Prostate gland (tissue), 2 donors: ENCODE measurements around the gene RGSL1.

Experiments used
- CTCF ChIP-seq, 4 experiments: fragments of 200-600 bp in 2 of 4; fragments of 450-650 bp in 2 of 4; sonication (generic) in 2 of 4; IDR thresholded peaks; 1 replicate in 3 of 4; 2 replicates in 1 of 4; pipeline ENCODE4 v1.5.1; 2016 to 2019; ENCODE audit warnings: antibody characterized with exemption in 4 of 4, mild to moderate bottlenecking in 2 of 4, moderate library complexity in 2 of 4
- POLR2A ChIP-seq: fragments of 450-650 bp; IDR thresholded peaks from one replicate; pipeline ENCODE4 v1.6.1; 2016; ENCODE audit warnings: antibody characterized with exemption, mild to moderate bottlenecking

- TF ChIP-seq CTCF (IDR thresholded peaks at IDR 0.05) (no peak), POLR2A (no peak)
Observed at GRCh38 chr1:182570611-182570970, 120.6 kb downstream of the RGSL1 start.
